NCI-H2081 treated with DMSO at 0.1 percent for 48 hours (cell line): ENCODE results near the gene SPRR1A.

Experiments
- DNase-seq: peaks from one replicate; lab custom pipeline; 2025; lab: John Stamatoyannopoulos, UW

SPRR1A gene, protein sequence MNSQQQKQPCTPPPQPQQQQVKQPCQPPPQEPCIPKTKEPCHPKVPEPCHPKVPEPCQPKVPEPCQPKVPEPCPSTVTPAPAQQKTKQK

DNA sequence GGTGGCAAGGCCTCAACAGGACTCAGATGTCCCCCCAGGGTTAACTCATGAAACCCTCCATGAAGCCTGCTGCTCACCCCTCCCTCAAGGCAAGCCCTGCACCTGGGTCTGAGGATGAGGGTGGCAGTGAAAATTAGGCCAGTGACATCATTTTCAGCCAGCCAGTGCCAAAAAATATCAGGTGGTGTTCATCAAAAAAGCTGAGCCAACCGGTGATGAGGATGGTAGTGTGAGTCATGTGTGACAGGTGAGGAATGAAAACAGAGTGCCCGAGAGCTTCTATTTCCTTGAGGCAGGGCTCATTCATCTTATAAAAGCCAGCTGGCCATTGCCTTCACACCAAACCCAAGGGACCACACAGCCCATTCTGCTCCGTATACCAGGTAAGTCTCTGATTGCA is at the start of gene SPRR1A:
TSS of gene SPRR1A (plus strand) at position 339 of the 400 bp plus-strand sequence. CDS start 1,150 bp downstream, outside the sequence.
- no peak for DNase-seq

DNA sequence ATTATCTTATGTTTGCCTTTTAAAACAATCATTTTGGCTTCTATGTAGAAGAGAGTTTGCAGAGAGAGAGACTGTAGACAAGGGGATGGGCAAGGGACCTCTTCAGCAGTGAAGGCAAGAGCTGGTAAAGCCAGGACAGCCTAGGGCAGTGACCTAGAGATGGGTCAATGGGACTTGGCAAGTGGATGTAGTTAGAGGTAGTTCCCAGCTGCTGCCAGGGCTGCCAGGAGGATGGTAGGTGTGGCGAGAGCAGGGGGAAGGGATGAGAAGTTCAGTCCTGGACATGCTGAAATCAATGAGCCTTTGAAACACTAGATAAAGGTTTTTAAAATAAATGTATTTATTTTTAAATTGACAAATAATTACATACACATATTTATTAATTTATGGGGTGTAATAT is 43.3 kb upstream of the SPRR1A start:
- DNase-seq: no peak

DNA sequence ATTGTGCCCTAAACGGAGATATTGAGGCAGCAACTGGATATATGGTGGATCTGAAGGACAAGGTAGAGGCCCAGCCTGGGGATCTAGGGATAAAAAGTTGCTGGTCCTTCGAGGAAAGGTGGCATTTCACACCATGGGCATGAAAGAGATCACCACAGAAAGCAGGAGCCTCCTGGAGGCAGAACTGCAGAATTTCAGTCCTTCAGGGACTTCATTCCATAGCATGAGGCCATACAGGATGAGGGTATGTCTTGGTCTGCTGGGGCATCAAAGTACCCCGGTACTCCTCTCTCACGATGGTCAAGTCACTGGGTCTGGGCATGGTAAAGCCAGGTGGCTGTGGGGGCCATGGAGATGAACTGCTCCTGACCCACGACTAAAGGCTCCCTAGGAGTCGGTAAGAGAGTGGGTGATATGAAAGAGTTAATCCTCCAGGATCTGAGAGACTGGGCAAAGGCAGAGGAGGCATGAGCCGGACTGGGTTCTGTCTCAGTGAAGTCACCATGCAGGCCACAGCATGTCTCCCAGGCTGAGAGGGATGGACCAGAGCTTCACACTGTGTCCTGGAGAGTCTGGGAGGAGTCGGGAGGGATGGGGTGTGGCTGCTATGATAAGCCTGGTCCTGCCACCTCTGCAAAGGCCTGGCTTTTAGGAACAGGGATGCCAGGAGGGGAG is 42.7 kb upstream of the SPRR1A start:
- DNase-seq: no peak

DNA sequence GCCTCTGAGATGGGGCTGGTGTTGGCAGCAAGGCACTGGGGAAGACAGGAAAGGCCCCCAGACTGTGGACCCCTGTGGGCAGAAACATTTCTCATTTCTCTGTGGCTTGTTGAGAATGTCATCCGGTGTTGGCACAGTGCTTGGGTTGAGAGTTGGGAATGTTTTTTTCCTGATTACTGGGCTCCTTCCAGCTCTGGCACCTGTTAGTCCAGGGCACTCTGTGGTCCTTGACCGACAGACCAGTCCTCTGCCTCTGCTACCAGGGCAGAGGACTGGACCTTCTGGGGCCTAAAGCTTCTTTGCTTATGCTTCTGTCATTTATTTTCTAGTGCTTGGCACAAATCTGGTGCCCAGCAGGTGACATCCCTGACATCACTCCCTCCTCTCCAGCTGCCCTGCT is 41.7 kb upstream of the SPRR1A start:
- DNase-seq: no peak

DNA sequence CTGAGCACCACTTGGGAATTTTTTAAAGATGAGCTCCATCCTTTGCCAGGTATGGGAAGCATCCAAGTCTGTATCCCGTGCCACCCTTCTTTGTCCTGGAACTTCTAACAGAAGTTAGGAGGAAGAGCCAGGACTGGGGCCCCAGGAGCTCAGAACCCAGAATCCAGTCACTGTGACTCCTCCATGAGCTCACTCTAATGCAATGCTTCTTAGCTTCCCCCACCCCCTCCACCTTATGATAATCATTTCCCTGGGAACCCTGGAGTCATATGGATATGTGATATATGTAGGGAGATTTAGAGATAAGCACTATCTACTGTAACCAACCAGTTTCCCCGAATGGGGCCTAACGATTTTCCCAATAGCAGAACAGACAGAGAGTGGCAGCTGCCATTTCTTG is 37.6 kb upstream of the SPRR1A start:
- no peak for DNase-seq

DNA sequence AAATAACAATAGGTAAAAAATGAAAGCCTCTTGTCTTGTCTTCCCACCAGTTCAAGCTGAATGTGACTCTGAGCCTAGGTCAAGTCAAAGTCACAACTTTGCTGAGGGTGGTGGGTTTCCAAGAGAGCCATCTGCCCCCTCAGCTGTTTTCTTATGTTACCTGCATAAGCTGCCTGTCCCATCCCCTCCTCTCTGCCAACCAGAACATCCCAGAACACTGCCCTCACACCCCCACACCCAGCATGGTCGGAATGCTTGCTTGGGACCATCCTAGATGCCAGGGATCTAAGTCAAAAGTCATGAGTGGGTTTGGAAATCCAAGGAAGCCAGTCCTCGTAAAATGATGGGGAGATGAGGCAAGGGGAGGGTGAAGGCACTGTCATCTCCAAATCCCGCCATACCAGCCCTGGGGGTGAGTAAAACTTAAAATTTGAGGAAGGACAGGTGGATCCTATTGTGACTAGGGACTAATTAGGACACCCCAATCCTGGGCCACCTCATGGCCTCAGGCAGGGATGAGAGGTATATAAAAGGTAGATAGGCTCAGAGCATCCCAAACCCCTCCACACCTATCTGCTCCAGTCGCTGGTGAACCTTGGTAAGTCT is 37.1 kb upstream of the SPRR1A start, which contains the start of gene SPRR5:
TSS of gene SPRR5 (plus strand) at position 556 of the 606 bp plus-strand sequence. CDS start 1,349 bp downstream, outside the sequence.
- no peak for DNase-seq

DNA sequence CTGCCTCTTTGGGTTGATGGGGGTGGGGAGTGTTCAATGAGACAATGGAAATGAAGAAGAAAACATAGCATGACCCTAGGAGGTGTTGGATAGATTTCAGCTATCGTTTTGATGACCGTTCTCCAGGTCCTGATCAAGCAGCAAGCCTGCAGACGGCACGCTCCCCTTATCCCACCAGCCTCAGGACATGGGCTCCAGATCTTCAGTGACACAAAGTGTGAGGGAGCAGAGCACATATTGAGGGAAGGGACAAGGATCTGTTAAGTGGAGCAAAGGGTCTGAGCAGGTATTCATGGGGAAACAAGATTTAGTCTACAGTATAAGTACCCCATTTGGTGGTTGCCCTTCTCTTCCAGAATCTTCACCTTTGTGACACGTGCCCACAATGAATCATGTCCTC is 32.2 kb upstream of the SPRR1A start:
- DNase-seq: no peak

DNA sequence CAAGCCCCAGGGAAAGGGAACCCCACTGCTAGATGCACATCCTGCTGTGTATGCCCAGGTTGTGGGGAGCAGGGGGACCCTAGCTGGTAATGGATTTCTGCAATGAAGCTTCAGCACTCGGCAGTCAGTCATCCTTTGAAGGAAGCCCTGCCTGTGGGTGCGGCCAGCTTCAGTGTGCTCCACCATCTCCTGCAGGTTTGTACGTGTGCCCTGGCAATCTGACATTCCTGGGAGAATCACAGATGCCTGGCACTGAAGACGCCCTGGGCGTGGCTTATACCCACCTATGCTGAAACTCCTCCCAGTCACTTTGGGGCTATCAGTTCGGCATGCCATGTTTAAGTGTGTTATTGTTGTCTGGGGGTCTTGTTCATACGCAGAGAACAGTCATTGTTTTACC is 30.1 kb upstream of the SPRR1A start:
- no peak for DNase-seq

DNA sequence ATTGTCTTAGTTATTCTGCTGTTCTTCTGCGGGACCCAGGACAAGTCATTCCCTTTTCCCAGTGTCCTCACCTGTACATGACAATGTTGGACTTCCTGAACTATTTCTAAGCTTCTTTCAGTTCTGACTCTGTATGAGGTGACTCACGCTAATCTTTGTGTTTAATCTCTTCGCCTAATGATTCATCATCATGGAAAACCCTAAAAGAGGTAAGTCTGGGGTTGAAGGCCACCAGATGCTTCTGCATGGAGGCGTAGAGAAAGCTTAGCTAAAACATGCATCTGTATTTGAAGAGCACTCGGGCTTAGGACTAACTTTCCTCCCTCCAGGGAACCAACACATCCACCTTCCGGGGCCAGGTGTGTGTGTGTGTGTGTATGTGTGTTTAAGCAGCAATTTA is 29.4 kb upstream of the SPRR1A start:
- no peak for DNase-seq

DNA sequence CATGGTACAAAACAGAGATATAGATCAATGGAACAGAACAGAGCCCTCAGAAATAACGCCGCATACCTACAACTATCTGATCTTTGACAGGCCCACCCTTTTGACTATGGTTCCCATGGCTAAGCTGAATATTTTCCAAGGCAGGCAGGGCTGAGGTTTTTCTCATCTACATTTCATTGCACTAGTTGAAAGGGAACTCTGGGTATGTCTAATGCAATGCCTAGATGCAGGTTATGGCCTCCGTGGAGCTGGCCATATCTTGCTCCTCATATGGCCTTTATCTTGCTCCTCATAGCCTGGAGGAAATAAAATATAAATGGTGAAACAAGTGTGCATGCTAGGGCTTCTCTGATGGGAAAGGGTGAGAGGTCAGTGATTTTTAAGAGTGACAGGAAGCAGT is 26.3 kb upstream of the SPRR1A start:
- DNase-seq: no peak

DNA sequence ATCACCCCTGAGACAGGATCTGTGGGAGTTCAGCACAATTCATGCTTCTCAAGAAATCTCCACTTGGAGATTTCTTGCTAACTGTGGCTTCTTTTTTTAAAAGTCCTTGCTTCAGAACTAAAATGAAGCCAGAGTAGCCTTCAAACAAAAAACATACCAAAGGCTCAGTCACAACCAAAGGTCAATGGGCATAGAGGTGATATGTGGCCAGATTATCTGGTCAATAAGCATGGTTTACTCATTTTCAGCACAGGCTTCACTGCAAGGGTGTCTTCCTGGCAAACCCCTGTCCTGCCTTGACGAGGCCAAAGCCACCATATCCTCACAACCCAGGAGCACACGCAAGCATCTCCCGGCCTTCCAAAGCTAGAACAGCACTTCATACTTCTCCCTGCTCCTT is 24.6 kb upstream of the SPRR1A start:
- no peak for DNase-seq

DNA sequence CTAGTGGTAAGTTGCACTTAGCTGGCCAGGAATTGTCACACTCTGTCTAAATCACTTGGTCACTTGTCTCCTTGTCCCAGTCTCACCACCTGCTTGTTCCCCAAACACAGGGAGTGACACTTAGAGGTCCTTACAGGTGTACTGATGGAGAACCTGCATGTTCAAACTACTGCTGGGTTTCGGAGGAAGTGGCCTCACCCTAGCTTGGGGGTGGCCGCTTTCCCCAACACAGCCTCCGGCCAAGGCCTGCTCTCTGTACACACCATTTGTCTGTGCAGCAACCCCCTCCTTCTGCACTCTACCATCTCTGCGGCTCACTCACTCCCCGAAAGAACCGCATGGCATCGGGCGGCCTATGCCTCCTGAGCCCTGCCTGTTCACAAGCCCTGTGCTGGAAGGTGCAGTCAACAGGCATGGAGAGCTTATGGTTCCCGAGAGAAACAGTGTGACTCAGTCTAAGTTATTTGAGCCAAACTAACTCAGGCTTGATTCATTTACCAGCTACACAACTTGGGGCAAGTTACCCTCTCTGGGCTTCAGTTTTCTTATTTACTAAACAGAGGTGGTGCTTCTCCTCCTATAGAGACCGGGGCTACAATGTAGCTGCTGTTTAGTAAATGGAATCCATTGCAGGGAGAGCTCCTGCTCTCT is 24.0 kb upstream of the SPRR1A start:
- DNase-seq: no peak

DNA sequence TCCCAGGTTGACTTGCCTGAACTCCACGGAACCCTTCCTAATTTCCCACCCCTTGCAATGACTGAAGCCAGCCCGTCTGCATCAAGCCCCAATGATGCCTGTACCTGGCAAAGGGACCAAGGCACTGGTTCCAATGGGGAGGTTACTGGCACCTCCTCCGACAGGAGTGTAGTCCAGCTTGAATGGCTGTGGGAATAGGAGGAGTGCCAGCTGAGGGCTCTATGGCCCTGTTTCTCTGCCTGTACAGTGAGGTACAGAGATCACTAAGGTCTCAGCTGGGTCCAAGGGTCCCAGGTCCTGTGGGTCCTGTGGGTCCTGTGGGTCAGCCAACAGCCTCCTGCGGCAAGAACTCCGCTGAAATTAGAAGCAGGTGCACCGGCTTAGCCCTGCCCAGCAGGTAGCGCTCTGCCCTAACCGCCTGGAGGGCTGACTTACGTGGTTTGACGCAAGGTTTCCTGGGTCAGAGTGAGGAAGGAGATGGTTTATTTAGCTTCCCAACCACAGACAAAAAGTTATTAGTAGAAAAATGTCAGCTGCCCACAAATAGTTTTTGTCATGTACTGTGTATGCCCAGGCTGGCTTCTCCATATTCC is 23.3 kb upstream of the SPRR1A start:
- DNase-seq: no peak

DNA sequence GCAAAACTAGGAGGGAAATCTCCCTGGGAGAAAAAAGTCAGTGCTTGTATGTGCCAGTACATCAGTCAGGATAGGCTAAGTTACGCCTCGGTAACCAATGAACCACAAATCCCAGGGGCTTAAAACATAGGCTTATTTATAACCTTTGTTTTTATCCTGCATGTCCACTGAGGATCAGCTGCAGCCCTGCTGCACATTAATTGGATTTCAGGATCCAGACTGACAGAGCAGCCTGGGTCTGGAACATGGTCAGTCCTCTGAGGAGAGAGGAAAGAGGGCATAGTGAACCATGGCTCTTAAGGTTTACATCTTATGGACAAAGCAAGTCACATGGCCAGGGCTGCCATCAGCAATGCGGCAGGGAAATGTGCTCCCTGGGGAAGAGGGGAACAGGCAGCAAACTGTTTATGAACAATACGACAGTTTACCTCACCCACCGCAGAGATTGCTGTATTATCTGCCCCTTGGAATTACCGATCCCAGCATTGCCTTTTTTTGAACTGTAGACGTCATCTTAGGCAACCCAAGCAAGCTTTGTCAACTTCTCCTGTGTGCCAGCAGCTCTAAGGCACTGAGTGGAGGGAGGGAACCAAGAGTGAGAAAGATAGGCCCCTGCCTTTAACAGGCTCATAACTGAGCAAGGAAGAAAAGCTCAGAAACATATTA is 22.5 kb upstream of the SPRR1A start:
- DNase-seq: no peak

DNA sequence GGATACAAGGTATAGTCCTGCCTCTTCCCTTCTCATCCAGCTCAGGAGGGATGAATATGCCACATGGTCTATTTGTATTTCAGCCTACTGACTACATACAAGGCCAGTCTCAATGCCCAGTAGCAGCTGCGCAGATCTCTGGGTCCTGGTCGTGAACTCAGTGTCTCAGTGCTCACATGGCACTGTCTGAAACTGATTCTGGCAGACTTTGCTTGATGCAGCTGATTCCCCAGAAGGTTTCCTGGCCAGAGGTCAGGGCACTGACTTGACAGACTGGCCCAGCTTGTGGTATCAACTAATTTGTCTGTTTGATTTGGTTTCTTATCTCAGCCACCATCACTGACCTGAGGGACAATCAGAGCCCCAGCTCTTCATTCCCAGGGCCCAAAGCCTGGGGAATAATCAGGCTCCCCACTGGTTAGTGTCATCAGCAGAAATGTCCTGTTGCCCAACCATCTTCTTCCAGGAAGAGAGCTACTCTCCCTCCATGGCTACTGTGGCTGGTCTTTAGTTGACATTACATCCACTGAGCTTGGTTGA is 20.9 kb upstream of the SPRR1A start:
- no peak for DNase-seq

DNA sequence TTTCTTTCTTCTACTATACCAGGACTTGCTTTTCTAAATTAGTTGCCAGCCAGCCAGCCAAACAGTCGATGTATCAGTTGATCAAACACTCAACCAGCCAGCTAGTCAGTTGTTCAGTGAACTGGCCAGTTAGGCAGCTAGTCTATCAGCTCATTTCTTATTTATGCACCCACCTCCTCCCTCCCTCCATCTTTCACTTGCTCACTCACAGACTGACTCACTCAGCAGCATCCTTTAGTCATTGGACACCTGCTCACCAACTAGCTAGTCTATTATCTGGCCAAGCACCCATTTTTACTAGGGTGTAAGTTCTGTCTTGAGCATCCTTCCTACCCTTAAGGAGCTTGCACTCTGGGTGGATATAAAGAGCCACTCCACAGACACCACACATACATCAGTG is 19.3 kb upstream of the SPRR1A start:
- no peak for DNase-seq

DNA sequence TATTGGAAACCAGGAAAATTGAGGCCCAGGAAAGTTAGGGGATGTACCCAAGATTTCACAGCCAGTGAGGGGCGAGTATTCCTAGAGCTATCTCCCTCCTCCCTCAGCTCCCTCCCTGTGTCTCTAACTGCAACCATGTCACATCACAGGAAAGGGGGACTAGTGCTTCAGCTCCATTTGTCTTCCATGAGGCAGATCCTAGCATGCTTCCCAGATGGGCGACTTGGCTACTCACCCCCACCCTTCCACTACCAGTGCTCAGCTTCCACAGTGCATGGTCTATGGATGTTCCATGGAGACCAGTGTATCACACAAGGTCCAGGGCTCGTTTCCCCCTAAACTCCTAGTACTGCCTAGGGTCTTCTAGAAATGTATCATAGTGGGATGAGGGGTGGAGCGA is 18.0 kb upstream of the SPRR1A start:
- no peak for DNase-seq

DNA sequence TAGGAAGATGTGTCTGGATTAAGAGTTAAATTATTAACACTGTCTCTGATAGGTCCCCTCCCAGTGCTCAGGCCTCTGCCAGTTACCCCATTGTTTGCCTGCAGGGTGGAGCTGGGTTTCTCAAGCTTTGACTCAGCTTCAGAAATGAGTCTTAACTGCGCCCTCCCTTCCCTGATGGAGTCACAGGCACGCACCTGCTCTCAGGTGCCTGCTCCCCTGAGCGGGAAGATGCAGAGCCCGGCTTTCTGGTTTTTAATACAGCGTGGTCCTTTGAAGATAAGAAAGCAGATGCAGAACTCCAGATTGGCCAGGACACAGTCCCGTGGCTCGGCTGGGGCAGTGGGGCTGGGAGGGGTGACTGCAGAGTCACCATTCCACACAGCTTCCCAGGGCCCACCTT is 16.7 kb upstream of the SPRR1A start:
- no peak for DNase-seq

DNA sequence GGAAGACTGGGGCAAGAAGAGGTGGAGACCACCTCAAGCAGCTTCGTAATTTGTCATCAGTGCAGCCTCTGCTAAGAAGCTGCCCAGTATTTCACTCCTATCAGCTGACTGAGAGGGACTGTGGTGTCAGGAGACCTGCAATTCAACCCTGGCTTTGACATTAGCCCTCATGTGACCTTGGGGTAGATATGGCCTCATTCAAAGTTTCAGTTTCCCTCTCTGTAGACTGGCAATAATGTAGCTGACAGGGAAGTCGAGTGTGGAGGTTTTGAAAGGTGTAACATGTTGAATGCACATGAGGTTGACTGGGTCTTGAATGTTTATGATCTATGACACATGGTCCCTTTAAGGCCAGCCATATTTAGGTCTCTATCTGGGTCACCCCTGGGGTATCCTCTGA is 15.6 kb upstream of the SPRR1A start:
- no peak for DNase-seq

DNA sequence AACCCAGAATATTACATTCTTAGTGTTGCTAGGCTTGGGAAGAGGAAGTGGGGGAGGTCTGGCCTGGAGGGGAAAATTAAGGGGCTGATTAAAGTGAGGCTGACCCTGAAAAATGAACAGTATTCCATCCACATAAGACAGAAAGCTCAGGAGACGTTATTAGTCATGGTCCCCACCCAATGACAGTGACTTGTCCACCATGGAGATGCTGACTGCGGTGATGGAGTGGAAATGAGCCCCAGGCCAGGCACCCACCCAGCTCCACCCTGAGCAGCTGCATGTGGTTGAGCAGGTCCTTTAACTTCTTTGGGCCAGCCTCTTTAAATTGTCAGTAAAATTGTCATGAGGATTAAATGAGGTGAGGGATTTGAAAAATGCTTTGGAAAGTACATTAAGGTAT is 14.8 kb upstream of the SPRR1A start:
- DNase-seq: no peak

DNA sequence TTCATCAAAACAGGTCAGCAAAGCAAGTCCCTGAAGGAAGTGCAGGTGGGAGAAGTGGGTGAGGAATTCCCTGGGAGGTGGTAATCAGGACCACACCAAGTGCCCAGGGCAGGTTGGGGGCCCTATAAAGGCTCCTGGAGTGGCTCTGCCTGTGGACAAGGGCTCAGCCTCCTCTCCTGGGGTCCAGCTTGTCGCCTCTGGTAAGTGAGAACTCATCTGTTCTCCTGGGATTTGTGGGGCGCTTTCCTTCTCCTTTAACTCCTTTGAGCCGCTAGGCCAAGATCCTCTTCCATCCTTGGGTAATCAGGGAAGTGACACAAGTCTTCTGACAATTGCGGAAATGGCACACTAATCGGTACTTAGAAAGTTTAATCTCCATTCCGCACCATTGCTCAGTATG is 13.4 kb upstream of the SPRR1A start, which contains the start of gene SPRR4:
TSS of gene SPRR4 (plus strand) at position 154 of the 400 bp plus-strand sequence. CDS start 1,243 bp downstream, outside the sequence.
- DNase-seq: no peak
